Thyroid gland (tissue), 4 donors: ENCODE data around the gene SKP1. TPM values are rescaled to one million over a fixed set of nuclear protein-coding genes. Genes with fewer than 3 reads are reported as not detected.
A peak's percentile ranks its signal among the peaks of the same experiment; 100 is the strongest.

Source experiments
- DNase-seq, 2 donors: peaks; one replicate each; pipeline ENCODE4 v3.0.0-alpha.2; 2019
- H3K27ac ChIP-seq, 3 donors: fragments of 200-600 bp; sonication (generic); 1 replicate in 2 of 3; 2 replicates in 1 of 3; pipeline ENCODE4 v1.5.1; 2016 to 2019; ENCODE audit warnings: mild to moderate bottlenecking in 1 of 3, moderate library complexity in 1 of 3
- H3K27me3 ChIP-seq: fragments of 200-600 bp; sonication (generic); one replicate; pipeline ENCODE4 v1.5.1; 2019
- H3K36me3 ChIP-seq, 2 donors: fragments of 200-600 bp; sonication (generic); one replicate each; pipeline ENCODE4 v1.5.1; 2016 to 2019
- H3K4me1 ChIP-seq, 2 donors: fragments of 200-600 bp; sonication (generic); one replicate each; pipeline ENCODE4 v1.5.1; 2017 to 2019
- H3K4me3 ChIP-seq, 3 donors: fragments of 200-600 bp; sonication (generic); replicated peaks in 1 of 3; 1 replicate in 2 of 3; 2 replicates in 1 of 3; pipeline ENCODE4 v1.5.1; 2016; ENCODE audit warnings: mild to moderate bottlenecking in 1 of 3
- H3K9me3 ChIP-seq: fragments of 200-600 bp; sonication (generic); one replicate; pipeline ENCODE4 v1.5.1; 2017
- POLR2A ChIP-seq, 2 donors: fragments of 450-650 bp; IDR thresholded peaks; one replicate each; pipeline ENCODE4 v1.6.1; 2017; ENCODE audit warnings: antibody characterized with exemption in 2 of 2, mild to moderate bottlenecking in 2 of 2, moderate library complexity in 1 of 2
- WGBS, 2 donors: methylation state at CpG; one replicate each; pipeline ENCODE4 v1.1.5; 2017; 5-methylcytosine and 5-hydroxymethylcytosine counted together
- intact Hi-C: fragments of 100-400 bp; cut with DNase I; formaldehyde crosslinking; loops from one replicate; pipeline ENCODE4 v1.15.1; 2023
- total RNA-seq, 4 donors: library from RNA; depleted of rRNA; stranded (reverse); fragments of >200 nt; gene quantifications; one replicate each; pipeline ENCODE4 v1.2.3, GENCODE V29; 2016
- TF ChIP-seq, protein P1 (sequence below), 6 experiments: fragments of 200-600 bp in 3 of 6; fragments of 450-650 bp in 3 of 6; sonication (generic) in 3 of 6; IDR thresholded peaks; one replicate each; pipeline ENCODE4 v1.5.1; 2016 to 2019; ENCODE audit warnings: antibody characterized with exemption in 6 of 6, mild to moderate bottlenecking in 2 of 6, inconsistent platforms in 1 of 6, moderate library complexity in 1 of 6

SKP1 gene
- total RNA-seq, 4 donors from 2014 or later, result 234 to 418 (median 346) TPM

DNA sequence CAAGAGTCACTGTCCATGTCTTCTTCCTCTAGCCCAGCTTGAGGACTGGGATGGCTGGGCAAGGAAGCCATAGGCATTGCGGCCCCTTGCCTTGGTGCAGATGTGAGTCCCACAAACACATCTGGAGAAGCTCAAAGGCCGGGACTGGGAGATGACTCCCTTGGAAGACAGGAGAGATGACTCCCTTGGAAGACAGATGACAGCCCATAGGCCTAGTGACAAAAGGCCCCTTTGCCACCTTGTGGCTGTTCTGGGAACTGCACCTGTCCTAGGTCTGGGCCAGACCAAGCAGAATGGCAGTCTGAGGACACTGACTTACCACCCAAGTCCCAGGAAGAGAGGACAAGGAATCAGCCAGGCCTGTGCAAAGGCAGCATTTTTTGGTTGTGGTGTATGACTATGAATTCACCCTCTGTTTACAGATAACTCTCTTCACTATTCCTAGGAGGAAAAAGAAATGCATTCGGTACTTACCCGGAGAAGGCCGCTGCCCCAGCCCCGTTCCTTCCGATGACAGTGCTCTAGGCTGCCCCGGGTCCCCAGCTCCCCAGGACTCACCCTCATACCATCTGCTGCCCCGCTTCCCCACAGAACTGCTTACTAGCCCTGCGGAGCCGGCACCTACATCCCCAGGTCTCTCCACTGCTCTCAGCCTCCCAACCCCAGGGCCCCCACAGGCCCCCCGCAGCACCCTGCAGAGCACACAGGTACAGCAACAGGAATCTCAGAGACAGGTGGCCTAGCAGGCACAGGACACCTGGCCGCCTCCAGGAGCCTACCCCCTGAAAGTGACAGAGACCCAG lies 30.8 kb downstream of the SKP1 start:
- 91 to 92% methylated on average over 12 to 13 of the region's 13 CpGs for WGBS, 2 donors
- Histone ChIP-seq H3K9me3 (no peaks in the 10 kb centered on the region), H3K36me3 (peaks cover 19 to 41% of the 10 kb centered on the region in 2 donors), H3K27me3 (no peaks in the 10 kb centered on the region), H3K4me1 (peaks cover 13 to 19% of the 10 kb centered on the region in 2 donors), H3K4me3 (no peak overlapping the region), H3K27ac (no peak overlapping the region)
- TF ChIP-seq, protein P1, sequence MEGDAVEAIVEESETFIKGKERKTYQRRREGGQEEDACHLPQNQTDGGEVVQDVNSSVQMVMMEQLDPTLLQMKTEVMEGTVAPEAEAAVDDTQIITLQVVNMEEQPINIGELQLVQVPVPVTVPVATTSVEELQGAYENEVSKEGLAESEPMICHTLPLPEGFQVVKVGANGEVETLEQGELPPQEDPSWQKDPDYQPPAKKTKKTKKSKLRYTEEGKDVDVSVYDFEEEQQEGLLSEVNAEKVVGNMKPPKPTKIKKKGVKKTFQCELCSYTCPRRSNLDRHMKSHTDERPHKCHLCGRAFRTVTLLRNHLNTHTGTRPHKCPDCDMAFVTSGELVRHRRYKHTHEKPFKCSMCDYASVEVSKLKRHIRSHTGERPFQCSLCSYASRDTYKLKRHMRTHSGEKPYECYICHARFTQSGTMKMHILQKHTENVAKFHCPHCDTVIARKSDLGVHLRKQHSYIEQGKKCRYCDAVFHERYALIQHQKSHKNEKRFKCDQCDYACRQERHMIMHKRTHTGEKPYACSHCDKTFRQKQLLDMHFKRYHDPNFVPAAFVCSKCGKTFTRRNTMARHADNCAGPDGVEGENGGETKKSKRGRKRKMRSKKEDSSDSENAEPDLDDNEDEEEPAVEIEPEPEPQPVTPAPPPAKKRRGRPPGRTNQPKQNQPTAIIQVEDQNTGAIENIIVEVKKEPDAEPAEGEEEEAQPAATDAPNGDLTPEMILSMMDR (IDR thresholded peaks at IDR 0.05), result peak; percentile 75 to 98 (median 84)
- no peak for TF ChIP-seq POLR2A (IDR thresholded peaks at IDR 0.05)
- DNase-seq, result peak; percentile 75 to 79
- intact Hi-C loops, result loop anchor here (2.0 kb wide), 1 partner anchor 43 kb away; no protein-coding TSS in a partner anchor

DNA sequence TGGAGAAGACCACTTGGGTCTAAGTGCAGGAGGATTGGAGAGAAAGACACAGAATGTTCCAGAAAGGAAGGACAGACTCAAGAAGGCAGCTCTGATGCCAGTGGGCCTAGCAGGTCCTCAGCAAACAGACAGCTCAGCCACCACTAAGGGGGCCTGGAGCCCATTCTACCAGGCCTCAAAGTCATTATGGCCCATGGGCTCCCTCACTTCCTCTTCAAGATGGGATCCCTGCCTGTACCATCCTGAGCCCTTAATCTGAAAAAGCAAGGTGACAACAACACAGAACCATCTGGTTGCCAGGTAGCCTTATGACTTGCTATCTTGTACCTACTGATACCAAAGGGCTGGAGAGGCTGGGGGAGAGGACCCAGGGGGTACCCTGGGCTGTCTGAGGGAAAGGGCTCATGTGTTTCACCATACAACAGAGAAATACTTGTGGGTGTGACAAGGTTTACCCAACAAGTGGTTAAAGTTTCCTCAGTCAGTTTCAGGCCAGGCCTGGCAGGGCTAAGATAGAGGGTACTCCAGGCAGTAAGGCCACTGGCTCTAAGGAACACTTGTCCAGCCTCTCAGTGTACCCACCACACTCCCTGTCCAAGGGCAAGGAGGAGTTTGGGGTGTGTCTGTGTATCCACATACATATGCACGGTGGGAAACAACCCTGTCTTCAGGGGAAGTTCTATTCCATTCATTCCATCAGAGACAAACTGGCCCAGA lies 31.6 kb downstream of the SKP1 start:
- Histone ChIP-seq H3K27me3 (no peaks in the 10 kb centered on the region), H3K9me3 (no peaks in the 10 kb centered on the region), H3K4me3 (no peak overlapping the region), H3K4me1 (peaks cover 6 to 11% of the 10 kb centered on the region in 2 donors), H3K27ac (no peak overlapping the region), H3K36me3 (peaks cover 19 to 41% of the 10 kb centered on the region in 2 donors)
- DNase-seq, result no peak
- intact Hi-C loops, result loop anchor here (2.0 kb wide), 1 partner anchor 42 kb away; no protein-coding TSS in a partner anchor
- no peak for TF ChIP-seq POLR2A (IDR thresholded peaks at IDR 0.05)
- TF ChIP-seq, protein P1 (IDR thresholded peaks at IDR 0.05), result no peak
- 54 to 57% methylated on average over 1 of the region's 1 CpG for whole genome bisulfite sequencing, 2 donors

DNA sequence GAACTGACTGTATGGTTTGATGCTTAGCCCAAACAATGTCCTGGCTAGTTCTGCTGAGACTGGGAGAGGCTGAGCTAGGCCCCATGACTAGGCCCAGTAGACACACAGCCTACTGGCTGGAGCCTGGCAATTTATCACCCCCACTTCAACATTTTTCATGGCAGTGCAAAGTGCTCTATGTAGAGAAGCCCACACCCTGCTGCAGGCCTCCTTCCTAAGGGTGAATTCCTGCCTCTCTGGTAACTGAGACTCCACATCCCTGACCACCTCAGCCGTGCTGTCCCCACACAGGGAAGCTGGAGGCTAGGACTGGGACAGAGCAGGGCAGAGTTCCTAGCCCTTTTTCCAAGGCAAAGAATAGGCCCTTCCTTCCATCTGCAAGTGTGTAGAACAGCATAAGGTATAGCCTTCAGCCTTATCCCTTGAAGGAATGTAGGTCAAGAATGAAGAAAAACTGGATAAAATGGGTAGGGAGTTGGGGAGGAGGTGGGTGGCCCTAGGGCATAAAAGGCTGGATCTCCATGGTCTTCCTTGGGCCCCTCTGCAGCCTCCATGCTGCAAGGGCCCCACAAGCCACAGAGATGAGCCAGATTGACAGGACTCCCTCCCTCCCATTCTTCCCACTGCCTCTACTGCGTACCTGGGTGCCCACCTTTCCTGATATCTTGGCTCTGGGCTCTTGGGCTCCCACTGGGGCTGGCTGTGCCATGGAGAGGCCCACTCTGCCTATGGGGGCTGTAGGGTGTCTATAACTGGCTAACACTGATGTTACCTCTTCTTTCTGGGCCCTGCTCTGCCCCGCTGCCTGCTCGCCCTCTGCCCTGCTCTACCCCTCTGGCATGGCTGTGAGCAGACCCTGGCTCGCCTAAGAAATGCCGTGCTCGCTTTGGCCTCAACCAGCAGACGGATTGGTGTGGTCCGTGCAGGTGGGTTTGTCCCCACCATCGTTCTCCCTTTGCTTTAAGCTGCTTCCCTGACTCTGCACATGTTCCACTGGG lies 32.5 kb downstream of the SKP1 start:
- no peak for TF ChIP-seq POLR2A (IDR thresholded peaks at IDR 0.05)
- TF ChIP-seq, protein P1 (IDR thresholded peaks at IDR 0.05), result no peak
- Histone ChIP-seq H3K36me3 (peaks cover 19 to 41% of the 10 kb centered on the region in 2 donors), H3K4me1 (peaks cover 0 to 2% of the 10 kb centered on the region in 2 donors), H3K27me3 (no peaks in the 10 kb centered on the region), H3K27ac (no peak overlapping the region), H3K4me3 (no peak overlapping the region), H3K9me3 (no peaks in the 10 kb centered on the region)
- intact Hi-C loops, result loop anchor here (2.0 to 5.0 kb wide), 2 partner anchors 41 to 102 kb away; no protein-coding TSS in a partner anchor
- no peak for DNase-seq
- WGBS, 2 donors, result 95 to 96% methylated on average over 10 of the region's 10 CpGs

DNA sequence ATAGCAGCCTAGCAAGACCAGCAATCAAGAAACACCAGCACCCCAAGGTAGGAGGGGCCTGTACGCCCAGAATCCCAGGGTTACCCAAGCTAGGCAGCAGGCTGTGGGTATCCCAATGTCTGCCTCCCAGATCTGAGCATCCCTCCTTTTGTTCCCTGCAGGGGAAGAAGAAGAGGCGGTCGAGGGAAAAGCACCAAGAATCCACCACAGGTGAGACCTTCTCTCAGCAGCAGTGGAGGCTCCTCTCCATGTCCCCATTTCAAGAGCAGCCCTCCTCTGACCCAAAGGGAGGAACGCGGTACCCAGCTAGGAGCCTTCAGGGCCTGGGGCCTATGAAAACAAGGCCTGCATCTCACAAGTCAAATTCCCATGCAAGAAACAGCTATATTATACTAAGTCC lies 33.3 kb downstream of the SKP1 start:
- no peak for DNase-seq
- Histone ChIP-seq H3K36me3 (peaks cover 13 to 36% of the 10 kb centered on the region in 2 donors), H3K27me3 (no peaks in the 10 kb centered on the region), H3K27ac (no peak overlapping the region), H3K4me3 (no peak overlapping the region), H3K4me1 (no peaks in the 10 kb centered on the region), H3K9me3 (no peaks in the 10 kb centered on the region)
- no peak for TF ChIP-seq POLR2A (IDR thresholded peaks at IDR 0.05)
- TF ChIP-seq, protein P1 (IDR thresholded peaks at IDR 0.05), result no peak
- whole genome bisulfite sequencing, 2 donors, result 93 to 96% methylated on average over 5 of the region's 5 CpGs
- intact Hi-C loops, result loop anchor here (5.0 kb wide), 1 partner anchor 101 kb away; no protein-coding TSS in a partner anchor
